H1 (cell line): Measurements from ENCODE around the gene SYT6. TPM values are rescaled to one million over a fixed set of nuclear protein-coding genes. Genes with fewer than 3 reads are reported as not detected.

Experiments used
- CTCF ChIA-PET: fragments of 300-600 bp; sonication (Branson Sonifier 250); formaldehyde crosslinking; loops from one replicate; lab custom pipeline; 2021; ENCODE audit not compliant: partially characterized antibody; lab: Charles Lee
- POLR2A ChIA-PET: fragments of 300-600 bp; sonication (Branson Sonifier 250); formaldehyde crosslinking; loops from one replicate; lab custom pipeline; 2021; ENCODE audit warnings: inconsistent platforms; ENCODE audit not compliant: partially characterized antibody; lab: Charles Lee
- DNase-seq, 2 experiments: peaks; one replicate each; pipeline versions ENCODE4 v3.0.0 to v3.0.0-alpha.2; 2010 to 2022; ENCODE audit warnings: low spot score in 2 of 2, low read depth in 1 of 2, mixed read lengths in 1 of 2
- FAIRE-seq: peaks from 2 replicates; lab custom pipeline; 2011; peaks lifted over from hg19 to GRCh38; lab: Jason Lieb, UNC
- H2AFZ ChIP-seq: 2 replicates; pipeline ENCODE4 v1.8.1; 2012; ENCODE audit warnings: low read length, inconsistent platforms
- H2AK5ac ChIP-seq: 2 replicates; pipeline ENCODE4 v1.6.1; 2013; ENCODE audit warnings: low read depth, low read length
- H2BK120ac ChIP-seq: replicated peaks from 2 replicates; pipeline ENCODE3; 2013; ENCODE audit warnings: low read depth, low read length, inconsistent platforms
- H2BK12ac ChIP-seq: 2 replicates; pipeline ENCODE4 v1.6.1; 2013; ENCODE audit warnings: low read depth, low read length
- H2BK15ac ChIP-seq: 2 replicates; pipeline ENCODE4 v1.6.1; 2013; ENCODE audit warnings: low read length
- H2BK20ac ChIP-seq: 2 replicates; pipeline ENCODE4 v1.6.1; 2013; ENCODE audit warnings: low read length
- H2BK5ac ChIP-seq: 2 replicates; pipeline ENCODE4 v1.6.1; 2013; ENCODE audit warnings: low read depth, low read length
- H3K14ac ChIP-seq: 2 replicates; pipeline ENCODE4 v1.6.1; 2013; ENCODE audit warnings: inconsistent platforms; ENCODE audit not compliant: insufficient read length
- H3K18ac ChIP-seq: 2 replicates; pipeline ENCODE4 v1.6.1; 2013; ENCODE audit warnings: low read length; ENCODE audit errors: extremely low read depth
- H3K23ac ChIP-seq: 2 replicates; pipeline ENCODE4 v1.6.1; 2013; ENCODE audit warnings: inconsistent platforms; ENCODE audit not compliant: insufficient read length
- H3K23me2 ChIP-seq: 2 replicates; pipeline ENCODE4 v1.6.1; 2013; ENCODE audit warnings: low read depth, low read length
- H3K27ac ChIP-seq: 2 replicates; pipeline ENCODE4 v1.6.1; 2011; ENCODE audit warnings: low read depth, low read length, inconsistent platforms
- H3K27me3 ChIP-seq, 4 experiments: replicated peaks in 1 of 4; 1 replicate in 1 of 4; 2 replicates in 3 of 4; pipeline versions ENCODE4 v1.6.1 to v1.8.1; 2011 to 2013; ENCODE audit warnings: low read length in 3 of 4, mild to moderate bottlenecking in 3 of 4, inconsistent platforms in 2 of 4, mixed read lengths in 2 of 4, moderate library complexity in 1 of 4; ENCODE audit not compliant: control insufficient read depth in 3 of 4, insufficient read depth in 3 of 4; ENCODE audit errors: extremely low read depth in 1 of 4
- H3K36me3 ChIP-seq, 4 experiments: 2 replicates each; pipeline versions ENCODE4 v1.6.1 to v1.8.1; 2011 to 2013; ENCODE audit warnings: mild to moderate bottlenecking in 4 of 4, low read length in 3 of 4, moderate library complexity in 2 of 4, control low read depth in 1 of 4, inconsistent platforms in 1 of 4; ENCODE audit not compliant: insufficient read depth in 4 of 4, control insufficient read depth in 2 of 4
- H3K4ac ChIP-seq: replicated peaks from 2 replicates; pipeline ENCODE3; 2013; ENCODE audit warnings: low read length, low read depth, mixed read lengths, inconsistent platforms; ENCODE audit not compliant: insufficient read length
- H3K4me1 ChIP-seq, 4 experiments: replicated peaks in 1 of 4; 1 replicate in 1 of 4; 2 replicates in 3 of 4; pipeline versions ENCODE4 v1.6.1 to v1.8.1; 2011 to 2013; ENCODE audit warnings: low read length in 3 of 4, inconsistent platforms in 2 of 4, mixed read lengths in 1 of 4; ENCODE audit not compliant: insufficient read depth in 4 of 4, control insufficient read depth in 3 of 4
- H3K4me2 ChIP-seq, 2 experiments: 2 replicates each; pipeline versions ENCODE4 v1.6.1 to v1.8.1; 2011 to 2013; ENCODE audit warnings: low read depth in 2 of 2, low read length in 2 of 2, control low read depth in 1 of 2, inconsistent platforms in 1 of 2, mild to moderate bottlenecking in 1 of 2; ENCODE audit not compliant: insufficient read depth in 1 of 2
- H3K4me3 ChIP-seq, 4 experiments: fragments of 200-600, 300-600 bp in 1 of 4; sonication (generic), shearing (Covaris generic), sonication (Bioruptor Twin) in 1 of 4; 2 replicates each; pipeline versions ENCODE4 v1.5.1 to v1.8.1; 2011 to 2016; ENCODE audit warnings: low read length in 4 of 4, low read depth in 3 of 4, control low read depth in 2 of 4, inconsistent platforms in 2 of 4, mild to moderate bottlenecking in 2 of 4, mixed read lengths in 1 of 4, moderate library complexity in 1 of 4; ENCODE audit not compliant: insufficient read depth in 2 of 4; ENCODE audit errors: extremely low read depth in 1 of 4
- H3K56ac ChIP-seq: replicated peaks from 2 replicates; pipeline ENCODE3; 2013; ENCODE audit warnings: low read depth, mild to moderate bottlenecking, mixed read lengths, low read length, inconsistent platforms; ENCODE audit not compliant: insufficient read length
- H3K79me1 ChIP-seq: 2 replicates; pipeline ENCODE4 v1.6.1; 2013; ENCODE audit warnings: low read depth, low read length, control low read depth
- H3K79me2 ChIP-seq, 2 experiments: 2 replicates each; pipeline versions ENCODE4 v1.6.1 to v1.8.1; 2012 to 2013; ENCODE audit warnings: low read length in 2 of 2, mild to moderate bottlenecking in 2 of 2, inconsistent platforms in 1 of 2; ENCODE audit not compliant: insufficient read depth in 2 of 2, control insufficient read depth in 1 of 2
- H3K9ac ChIP-seq, 4 experiments: replicated peaks in 1 of 4; 1 replicate in 1 of 4; 2 replicates in 3 of 4; pipeline versions ENCODE4 v1.6.1 to v1.8.1; 2011 to 2013; ENCODE audit warnings: low read depth in 3 of 4, low read length in 3 of 4, control low read depth in 2 of 4, mild to moderate bottlenecking in 2 of 4, moderate library complexity in 2 of 4, inconsistent platforms in 1 of 4; ENCODE audit errors: extremely low read depth in 1 of 4
- H3K9me3 ChIP-seq, 2 experiments: 2 replicates each; pipeline versions ENCODE4 v1.6.1 to v1.8.1; 2012 to 2013; ENCODE audit warnings: mild to moderate bottlenecking in 2 of 2, moderate library complexity in 2 of 2, control low read depth in 1 of 2, inconsistent platforms in 1 of 2, low read depth in 1 of 2, low read length in 1 of 2, mixed read lengths in 1 of 2; ENCODE audit not compliant: insufficient read depth in 2 of 2
- H4K20me1 ChIP-seq, 2 experiments: replicated peaks in 1 of 2; 2 replicates each; pipeline versions ENCODE3 to v1.8.1; 2011 to 2013; ENCODE audit warnings: inconsistent platforms in 2 of 2, low read length in 2 of 2, mild to moderate bottlenecking in 1 of 2; ENCODE audit not compliant: insufficient read depth in 2 of 2, control insufficient read depth in 1 of 2
- H4K5ac ChIP-seq: 2 replicates; pipeline ENCODE4 v1.6.1; 2013; ENCODE audit warnings: low read length, low read depth, mixed read lengths, inconsistent platforms; ENCODE audit not compliant: insufficient read length
- H4K8ac ChIP-seq: 2 replicates; pipeline ENCODE4 v1.8.0; 2013; ENCODE audit warnings: mild to moderate bottlenecking, moderate library complexity, low read length, inconsistent platforms; ENCODE audit not compliant: insufficient read depth; ENCODE audit errors: extremely low read depth
- H4K91ac ChIP-seq: replicated peaks from 2 replicates; pipeline ENCODE3; 2013; ENCODE audit warnings: low read length, mixed read lengths, inconsistent platforms; ENCODE audit not compliant: insufficient read length
- HDAC2 ChIP-seq, 2 experiments: fragments of 300-600 bp in 1 of 2; sonication (generic) in 1 of 2; IDR thresholded peaks; 2 replicates each; pipeline ENCODE4 v1.6.1; 2011 to 2012; ENCODE audit warnings: low read depth in 2 of 2, low read length in 2 of 2, mild to moderate bottlenecking in 2 of 2, moderate library complexity in 2 of 2, borderline replicate concordance in 1 of 2, inconsistent platforms in 1 of 2
- TEAD4 ChIP-seq: IDR thresholded peaks from 2 replicates; pipeline ENCODE4 v1.6.1; 2012; ENCODE audit warnings: low read depth, low read length, inconsistent platforms, mixed read lengths
- WGBS, 2 experiments: shearing (Covaris generic) in 1 of 2; methylation state at CpG; one replicate each; pipeline versions ENCODE4 v1.1.6 to v1.1.7; 2013 to 2015; ENCODE audit warnings: low lambda C conversion rate in 2 of 2, mixed read lengths in 2 of 2, inconsistent platforms in 1 of 2, low coverage in 1 of 2, missing lambda C conversion rate in 1 of 2; ENCODE audit not compliant: insufficient replicate concordance in 2 of 2, insufficient coverage in 1 of 2, insufficient read length in 1 of 2; ENCODE audit errors: extremely low coverage in 1 of 2, missing lambda C conversion rate in 1 of 2; 5-methylcytosine and 5-hydroxymethylcytosine counted together
- polyA plus RNA-seq, 7 experiments: library from polyadenylated mRNA; depleted of rRNA in 3 of 7; stranded (reverse) in 5 of 7; unstranded in 2 of 7; fragments of >200 nt in 5 of 7; fragments of 200-250 nt in 2 of 7; gene quantifications; 1 replicate in 5 of 7; 2 replicates in 1 of 7; 4 replicates in 1 of 7; pipeline versions ENCODE4 v1.2.1 to v1.2.3, GENCODE V29; 2011 to 2013; ENCODE audit warnings: missing spikeins in 2 of 7, mixed read lengths in 2 of 7
- total RNA-seq: library from RNA; stranded (reverse); fragmentation: NEBNext Ultra II Directional; extraction: Animal tissue kit (Norgen Biotek cat#: 25700); gene quantifications from 2 replicates; pipeline ENCODE4 v1.2.1, GENCODE V29; 2021

Gene SYT6
- total and polyA plus RNA-seq, 2 of the 8 experiments (the other 6 are each of a cell fraction or from before 2014, with no cell fraction given) = 33.7 to 83.5 TPM

DNA sequence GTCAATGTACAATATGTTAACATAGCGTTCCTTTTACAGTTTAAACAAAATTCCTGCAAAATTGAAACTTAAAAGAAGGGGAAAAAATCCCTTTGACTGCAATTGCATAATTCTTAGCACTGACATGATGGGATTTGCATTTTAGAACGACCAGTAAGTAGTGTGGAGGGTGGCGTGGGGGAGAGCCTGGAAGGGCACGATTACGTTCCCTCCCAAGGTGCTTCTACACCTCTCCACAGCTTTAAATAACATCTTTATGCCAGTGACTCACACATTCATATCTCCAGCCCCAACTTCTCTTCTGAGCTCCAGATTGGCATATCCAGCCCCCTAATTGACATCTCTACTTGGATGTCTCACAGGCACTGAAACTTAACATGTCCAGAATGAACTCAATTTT, 110.1 kb downstream of the SYT6 start:
- peaks cover 7 to 20% of the 10 kb centered on the region in 2 experiments; a peak in 2 of 4 replicates for H3K9me3 ChIP-seq
- H4K8ac ChIP-seq = no peak overlapping the region
- no peaks in the 10 kb centered on the region for H3K79me1 ChIP-seq
- H2AK5ac ChIP-seq = no peak overlapping the region
- no peak for TF ChIP-seq TEAD4
- no peak for TF ChIP-seq HDAC2 (IDR thresholded peaks at IDR 0.05; ENCODE audit: borderline replicate concordance in 1 of 2, low read depth in 2 of 2, low read length in 2 of 2)
- no peak overlapping the region for H3K27ac ChIP-seq
- no peak overlapping the region for H3K4ac ChIP-seq
- H4K20me1 ChIP-seq = no peaks in the 10 kb centered on the region
- no peak overlapping the region for H3K56ac ChIP-seq
- H2BK12ac ChIP-seq = no peak overlapping the region; the same call in 1 of the 2 replicates
- no peak overlapping the region for H3K14ac ChIP-seq
- H3K79me2 ChIP-seq = no peaks in the 10 kb centered on the region
- no peak overlapping the region for H2BK15ac ChIP-seq
- peaks cover 0 to 6% (median 0%) of the 10 kb centered on the region in 4 experiments; a peak in 1 of 8 replicates for H3K36me3 ChIP-seq
- CTCF ChIA-PET = interaction anchor here (1.2 kb wide), 1 partner anchor 58 kb away, joined by 3 read pairs; no protein-coding TSS in a partner anchor
- H2BK20ac ChIP-seq = 0 out of 2 replicates have a peak overlapping the region, but pooled peaks have one; percentile 25
- no peak overlapping the region for H4K91ac ChIP-seq
- H3K18ac ChIP-seq = no peak overlapping the region
- H3K23ac ChIP-seq = no peak overlapping the region
- no peak overlapping the region; the same call in 1 of the 2 replicates for H2BK5ac ChIP-seq
- H4K5ac ChIP-seq = no peak overlapping the region
- no peak overlapping the region for H2AFZ ChIP-seq
- WGBS, 2 experiments = 92% methylated on average over 5 of the region's 5 CpGs; no CpG with 5 or more reads in 1 of the 2 experiments
- H3K4me1 ChIP-seq = peaks cover 2 to 11% (median 6%) of the 10 kb centered on the region in 4 experiments; a peak in 4 of 7 replicates
- no peaks in the 10 kb centered on the region; the same call in 1 of the 2 replicates for H3K23me2 ChIP-seq
- POLR2A ChIA-PET = no interaction called here
- H3K9ac ChIP-seq = no peak overlapping the region
- no peak for FAIRE-seq
- no peak overlapping the region for H3K4me3 ChIP-seq
- DNase-seq = no peak
- H3K4me2 ChIP-seq = no peak overlapping the region
- no peaks in the 10 kb centered on the region for H3K27me3 ChIP-seq
- H2BK120ac ChIP-seq = no peak overlapping the region
